K562 (cell line): Measurements from ENCODE around the gene PAK1IP1. TPM values are rescaled to one million over a fixed set of nuclear protein-coding genes. Genes with fewer than 3 reads are reported as not detected.

ENCODE experiments used
- CEBPB ChIP-seq: fragments of 450-650 bp; IDR thresholded peaks from 2 replicates; pipeline ENCODE4 v1.6.1; 2016; ENCODE audit warnings: missing genetic modification characterization, missing compliant biosample characterization
- MEIS2 ChIP-seq: fragments of 450-650 bp; IDR thresholded peaks from 2 replicates; pipeline ENCODE4 v1.6.1; 2014; ENCODE audit warnings: mild to moderate bottlenecking; ENCODE audit not compliant: partially characterized antibody
- polyA plus RNA-seq, 8 experiments: library from polyadenylated mRNA; depleted of rRNA in 4 of 8; stranded (reverse) in 5 of 8; unstranded in 3 of 8; fragments of >200 nt; fragmentation: Nextera tagmentation in 2 of 8; fragmentation: Illumina TruSeq in 1 of 8; extraction: Ambion mirVana in 2 of 8; extraction: Trizol in 1 of 8; gene quantifications; 2 replicates each; pipeline versions ENCODE4 v1.2.1 to v1.2.3, GENCODE V29; 2011 to 2014; ENCODE audit warnings: inconsistent platforms in 1 of 8, missing spikeins in 1 of 8
- total RNA-seq, 7 experiments: library from RNA; depleted of rRNA in 6 of 7; stranded (reverse); fragments of >200 nt in 6 of 7; fragmentation: Illumina TruSeq in 2 of 7; extraction: Trizol in 2 of 7; gene quantifications; 2 replicates each; pipeline versions ENCODE4 v1.2.1 to v1.2.3, GENCODE V29; 2011 to 2021; ENCODE audit warnings: low replicate concordance in 1 of 7
- TF ChIP-seq, protein P1 (sequence below): sonication (generic); formaldehyde crosslinking; IDR thresholded peaks from 2 replicates; pipeline ENCODE4 v1.8.0; 2022; ENCODE audit warnings: missing genetic modification reagents, mild to moderate bottlenecking, borderline replicate concordance
- TF ChIP-seq, protein P2 (sequence below), 2 experiments: fragments of 450-650 bp; IDR thresholded peaks; 2 replicates each; pipeline ENCODE4 v1.6.1; 2018; ENCODE audit warnings: mild to moderate bottlenecking in 2 of 2, low read depth in 1 of 2; ENCODE audit not compliant: partially characterized antibody in 2 of 2
- TF ChIP-seq, protein P3 (sequence below): fragments of 200-800 bp; sonication (Bioruptor generic); IDR thresholded peaks from 2 replicates; pipeline ENCODE4 v1.6.1; 2016; ENCODE audit warnings: missing genetic modification characterization, missing compliant biosample characterization
- TF ChIP-seq, protein P4 (sequence below): fragments of 250-450 bp; sonication (Bioruptor Pico); IDR thresholded peaks from 2 replicates; pipeline ENCODE4 v1.8.0; 2022; ENCODE audit warnings: inconsistent platforms
- TF ChIP-seq, protein P5 (sequence below): fragments of 450-650 bp; IDR thresholded peaks from 2 replicates; pipeline ENCODE4 v1.6.1; 2018; ENCODE audit not compliant: partially characterized antibody
- TF ChIP-seq, protein P6 (sequence below): fragments of 450-650 bp; IDR thresholded peaks from 2 replicates; pipeline ENCODE4 v1.6.1; 2016; ENCODE audit warnings: low read depth, mild to moderate bottlenecking, moderate library complexity

PAK1IP1 gene
- total and polyA plus RNA-seq, 9 of the 15 experiments (the other 6 are each of a cell fraction or from before 2014, with no cell fraction given) = 50.0 to 200 (median 87.0) TPM

DNA sequence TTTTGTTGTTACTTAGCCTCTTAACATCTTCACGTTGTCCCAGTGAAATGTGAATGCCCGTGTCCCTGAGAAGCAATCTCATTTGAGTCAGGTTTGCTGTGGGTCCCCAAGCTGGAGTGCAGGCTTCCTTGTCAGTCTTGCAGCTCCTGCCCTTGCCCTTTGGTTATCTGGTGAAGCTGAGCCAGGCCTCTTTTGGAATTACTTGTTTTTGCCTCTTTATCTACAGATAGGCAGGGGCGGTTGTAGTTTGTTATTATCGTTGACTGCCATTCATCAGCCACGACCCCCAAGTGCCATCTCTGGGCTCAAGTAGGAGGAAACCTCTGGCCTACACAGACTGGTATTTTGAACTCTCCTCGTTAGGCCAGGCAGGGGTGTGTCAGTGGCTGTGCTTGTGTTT lies 30.3 kb downstream of the PAK1IP1 start (continued):
- TF ChIP-seq, protein P1, sequence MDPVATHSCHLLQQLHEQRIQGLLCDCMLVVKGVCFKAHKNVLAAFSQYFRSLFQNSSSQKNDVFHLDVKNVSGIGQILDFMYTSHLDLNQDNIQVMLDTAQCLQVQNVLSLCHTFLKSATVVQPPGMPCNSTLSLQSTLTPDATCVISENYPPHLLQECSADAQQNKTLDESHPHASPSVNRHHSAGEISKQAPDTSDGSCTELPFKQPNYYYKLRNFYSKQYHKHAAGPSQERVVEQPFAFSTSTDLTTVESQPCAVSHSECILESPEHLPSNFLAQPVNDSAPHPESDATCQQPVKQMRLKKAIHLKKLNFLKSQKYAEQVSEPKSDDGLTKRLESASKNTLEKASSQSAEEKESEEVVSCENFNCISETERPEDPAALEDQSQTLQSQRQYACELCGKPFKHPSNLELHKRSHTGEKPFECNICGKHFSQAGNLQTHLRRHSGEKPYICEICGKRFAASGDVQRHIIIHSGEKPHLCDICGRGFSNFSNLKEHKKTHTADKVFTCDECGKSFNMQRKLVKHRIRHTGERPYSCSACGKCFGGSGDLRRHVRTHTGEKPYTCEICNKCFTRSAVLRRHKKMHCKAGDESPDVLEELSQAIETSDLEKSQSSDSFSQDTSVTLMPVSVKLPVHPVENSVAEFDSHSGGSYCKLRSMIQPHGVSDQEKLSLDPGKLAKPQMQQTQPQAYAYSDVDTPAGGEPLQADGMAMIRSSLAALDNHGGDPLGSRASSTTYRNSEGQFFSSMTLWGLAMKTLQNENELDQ = no peak
- TF ChIP-seq, protein P2, sequence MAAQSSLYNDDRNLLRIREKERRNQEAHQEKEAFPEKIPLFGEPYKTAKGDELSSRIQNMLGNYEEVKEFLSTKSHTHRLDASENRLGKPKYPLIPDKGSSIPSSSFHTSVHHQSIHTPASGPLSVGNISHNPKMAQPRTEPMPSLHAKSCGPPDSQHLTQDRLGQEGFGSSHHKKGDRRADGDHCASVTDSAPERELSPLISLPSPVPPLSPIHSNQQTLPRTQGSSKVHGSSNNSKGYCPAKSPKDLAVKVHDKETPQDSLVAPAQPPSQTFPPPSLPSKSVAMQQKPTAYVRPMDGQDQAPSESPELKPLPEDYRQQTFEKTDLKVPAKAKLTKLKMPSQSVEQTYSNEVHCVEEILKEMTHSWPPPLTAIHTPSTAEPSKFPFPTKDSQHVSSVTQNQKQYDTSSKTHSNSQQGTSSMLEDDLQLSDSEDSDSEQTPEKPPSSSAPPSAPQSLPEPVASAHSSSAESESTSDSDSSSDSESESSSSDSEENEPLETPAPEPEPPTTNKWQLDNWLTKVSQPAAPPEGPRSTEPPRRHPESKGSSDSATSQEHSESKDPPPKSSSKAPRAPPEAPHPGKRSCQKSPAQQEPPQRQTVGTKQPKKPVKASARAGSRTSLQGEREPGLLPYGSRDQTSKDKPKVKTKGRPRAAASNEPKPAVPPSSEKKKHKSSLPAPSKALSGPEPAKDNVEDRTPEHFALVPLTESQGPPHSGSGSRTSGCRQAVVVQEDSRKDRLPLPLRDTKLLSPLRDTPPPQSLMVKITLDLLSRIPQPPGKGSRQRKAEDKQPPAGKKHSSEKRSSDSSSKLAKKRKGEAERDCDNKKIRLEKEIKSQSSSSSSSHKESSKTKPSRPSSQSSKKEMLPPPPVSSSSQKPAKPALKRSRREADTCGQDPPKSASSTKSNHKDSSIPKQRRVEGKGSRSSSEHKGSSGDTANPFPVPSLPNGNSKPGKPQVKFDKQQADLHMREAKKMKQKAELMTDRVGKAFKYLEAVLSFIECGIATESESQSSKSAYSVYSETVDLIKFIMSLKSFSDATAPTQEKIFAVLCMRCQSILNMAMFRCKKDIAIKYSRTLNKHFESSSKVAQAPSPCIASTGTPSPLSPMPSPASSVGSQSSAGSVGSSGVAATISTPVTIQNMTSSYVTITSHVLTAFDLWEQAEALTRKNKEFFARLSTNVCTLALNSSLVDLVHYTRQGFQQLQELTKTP (IDR thresholded peaks at IDR 0.05; ENCODE audit: low read depth in 1 of 2, partially characterized antibody in 2 of 2) = no peak
- TF ChIP-seq, protein P3, sequence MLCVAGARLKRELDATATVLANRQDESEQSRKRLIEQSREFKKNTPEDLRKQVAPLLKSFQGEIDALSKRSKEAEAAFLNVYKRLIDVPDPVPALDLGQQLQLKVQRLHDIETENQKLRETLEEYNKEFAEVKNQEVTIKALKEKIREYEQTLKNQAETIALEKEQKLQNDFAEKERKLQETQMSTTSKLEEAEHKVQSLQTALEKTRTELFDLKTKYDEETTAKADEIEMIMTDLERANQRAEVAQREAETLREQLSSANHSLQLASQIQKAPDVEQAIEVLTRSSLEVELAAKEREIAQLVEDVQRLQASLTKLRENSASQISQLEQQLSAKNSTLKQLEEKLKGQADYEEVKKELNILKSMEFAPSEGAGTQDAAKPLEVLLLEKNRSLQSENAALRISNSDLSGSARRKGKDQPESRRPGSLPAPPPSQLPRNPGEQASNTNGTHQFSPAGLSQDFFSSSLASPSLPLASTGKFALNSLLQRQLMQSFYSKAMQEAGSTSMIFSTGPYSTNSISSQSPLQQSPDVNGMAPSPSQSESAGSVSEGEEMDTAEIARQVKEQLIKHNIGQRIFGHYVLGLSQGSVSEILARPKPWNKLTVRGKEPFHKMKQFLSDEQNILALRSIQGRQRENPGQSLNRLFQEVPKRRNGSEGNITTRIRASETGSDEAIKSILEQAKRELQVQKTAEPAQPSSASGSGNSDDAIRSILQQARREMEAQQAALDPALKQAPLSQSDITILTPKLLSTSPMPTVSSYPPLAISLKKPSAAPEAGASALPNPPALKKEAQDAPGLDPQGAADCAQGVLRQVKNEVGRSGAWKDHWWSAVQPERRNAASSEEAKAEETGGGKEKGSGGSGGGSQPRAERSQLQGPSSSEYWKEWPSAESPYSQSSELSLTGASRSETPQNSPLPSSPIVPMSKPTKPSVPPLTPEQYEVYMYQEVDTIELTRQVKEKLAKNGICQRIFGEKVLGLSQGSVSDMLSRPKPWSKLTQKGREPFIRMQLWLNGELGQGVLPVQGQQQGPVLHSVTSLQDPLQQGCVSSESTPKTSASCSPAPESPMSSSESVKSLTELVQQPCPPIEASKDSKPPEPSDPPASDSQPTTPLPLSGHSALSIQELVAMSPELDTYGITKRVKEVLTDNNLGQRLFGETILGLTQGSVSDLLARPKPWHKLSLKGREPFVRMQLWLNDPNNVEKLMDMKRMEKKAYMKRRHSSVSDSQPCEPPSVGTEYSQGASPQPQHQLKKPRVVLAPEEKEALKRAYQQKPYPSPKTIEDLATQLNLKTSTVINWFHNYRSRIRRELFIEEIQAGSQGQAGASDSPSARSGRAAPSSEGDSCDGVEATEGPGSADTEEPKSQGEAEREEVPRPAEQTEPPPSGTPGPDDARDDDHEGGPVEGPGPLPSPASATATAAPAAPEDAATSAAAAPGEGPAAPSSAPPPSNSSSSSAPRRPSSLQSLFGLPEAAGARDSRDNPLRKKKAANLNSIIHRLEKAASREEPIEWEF (CRISPR knock-in tag) = no peak
- no peak for TF ChIP-seq CEBPB (tag)
- TF ChIP-seq MEIS2 = peak; percentile 32
- TF ChIP-seq, protein P4, sequence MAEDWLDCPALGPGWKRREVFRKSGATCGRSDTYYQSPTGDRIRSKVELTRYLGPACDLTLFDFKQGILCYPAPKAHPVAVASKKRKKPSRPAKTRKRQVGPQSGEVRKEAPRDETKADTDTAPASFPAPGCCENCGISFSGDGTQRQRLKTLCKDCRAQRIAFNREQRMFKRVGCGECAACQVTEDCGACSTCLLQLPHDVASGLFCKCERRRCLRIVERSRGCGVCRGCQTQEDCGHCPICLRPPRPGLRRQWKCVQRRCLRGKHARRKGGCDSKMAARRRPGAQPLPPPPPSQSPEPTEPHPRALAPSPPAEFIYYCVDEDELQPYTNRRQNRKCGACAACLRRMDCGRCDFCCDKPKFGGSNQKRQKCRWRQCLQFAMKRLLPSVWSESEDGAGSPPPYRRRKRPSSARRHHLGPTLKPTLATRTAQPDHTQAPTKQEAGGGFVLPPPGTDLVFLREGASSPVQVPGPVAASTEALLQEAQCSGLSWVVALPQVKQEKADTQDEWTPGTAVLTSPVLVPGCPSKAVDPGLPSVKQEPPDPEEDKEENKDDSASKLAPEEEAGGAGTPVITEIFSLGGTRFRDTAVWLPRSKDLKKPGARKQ = no peak
- TF ChIP-seq, protein P5, sequence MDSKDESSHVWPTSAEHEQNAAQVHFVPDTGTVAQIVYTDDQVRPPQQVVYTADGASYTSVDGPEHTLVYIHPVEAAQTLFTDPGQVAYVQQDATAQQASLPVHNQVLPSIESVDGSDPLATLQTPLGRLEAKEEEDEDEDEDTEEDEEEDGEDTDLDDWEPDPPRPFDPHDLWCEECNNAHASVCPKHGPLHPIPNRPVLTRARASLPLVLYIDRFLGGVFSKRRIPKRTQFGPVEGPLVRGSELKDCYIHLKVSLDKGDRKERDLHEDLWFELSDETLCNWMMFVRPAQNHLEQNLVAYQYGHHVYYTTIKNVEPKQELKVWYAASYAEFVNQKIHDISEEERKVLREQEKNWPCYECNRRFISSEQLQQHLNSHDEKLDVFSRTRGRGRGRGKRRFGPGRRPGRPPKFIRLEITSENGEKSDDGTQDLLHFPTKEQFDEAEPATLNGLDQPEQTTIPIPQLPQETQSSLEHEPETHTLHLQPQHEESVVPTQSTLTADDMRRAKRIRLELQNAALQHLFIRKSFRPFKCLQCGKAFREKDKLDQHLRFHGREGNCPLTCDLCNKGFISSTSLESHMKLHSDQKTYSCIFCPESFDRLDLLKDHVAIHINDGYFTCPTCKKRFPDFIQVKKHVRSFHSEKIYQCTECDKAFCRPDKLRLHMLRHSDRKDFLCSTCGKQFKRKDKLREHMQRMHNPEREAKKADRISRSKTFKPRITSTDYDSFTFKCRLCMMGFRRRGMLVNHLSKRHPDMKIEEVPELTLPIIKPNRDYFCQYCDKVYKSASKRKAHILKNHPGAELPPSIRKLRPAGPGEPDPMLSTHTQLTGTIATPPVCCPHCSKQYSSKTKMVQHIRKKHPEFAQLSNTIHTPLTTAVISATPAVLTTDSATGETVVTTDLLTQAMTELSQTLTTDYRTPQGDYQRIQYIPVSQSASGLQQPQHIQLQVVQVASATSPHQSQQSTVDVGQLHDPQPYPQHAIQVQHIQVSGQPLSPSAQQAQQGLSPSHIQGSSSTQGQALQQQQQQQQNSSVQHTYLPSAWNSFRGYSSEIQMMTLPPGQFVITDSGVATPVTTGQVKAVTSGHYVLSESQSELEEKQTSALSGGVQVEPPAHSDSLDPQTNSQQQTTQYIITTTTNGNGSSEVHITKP = no peak
- TF ChIP-seq, protein P6, sequence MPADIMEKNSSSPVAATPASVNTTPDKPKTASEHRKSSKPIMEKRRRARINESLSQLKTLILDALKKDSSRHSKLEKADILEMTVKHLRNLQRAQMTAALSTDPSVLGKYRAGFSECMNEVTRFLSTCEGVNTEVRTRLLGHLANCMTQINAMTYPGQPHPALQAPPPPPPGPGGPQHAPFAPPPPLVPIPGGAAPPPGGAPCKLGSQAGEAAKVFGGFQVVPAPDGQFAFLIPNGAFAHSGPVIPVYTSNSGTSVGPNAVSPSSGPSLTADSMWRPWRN = no peak
